ENCODE data around the gene MAP3K3. TPM values are rescaled to one million over a fixed set of nuclear protein-coding genes. Genes with fewer than 3 reads are reported as not detected.

Gene MAP3K3
- total and polyA plus RNA-seq, 10 of the 15 experiments (the other 5 are each of a cell fraction or from before 2014, with no cell fraction given) = 1.6 to 24.1 (median 15.0) TPM

- no peak overlapping the region for H2AFZ ChIP-seq (ENCODE audit: control insufficient read depth, low read depth, low read length)
- intact Hi-C loops (cut with micrococcal nuclease; ENCODE audit: unreplicated experiment) (no loop called here), in situ Hi-C loops (cut with MboI) (loop anchor here (5.0 kb wide), 1 partner anchor 188 kb away; no protein-coding TSS in a partner anchor)
- H3K9ac ChIP-seq (ENCODE audit: control insufficient read depth, insufficient read depth, low read length) = no peak overlapping the region
- DNase-seq (ENCODE audit: low read depth, low spot score) = no peak
- BruUV-seq (replicated peaks) = no TSS peak
- ChIA-PET SMC1A (ENCODE audit: uncharacterized antibody, unreplicated experiment) (interaction anchor here (0.9 to 2.6 kb wide), 4 partner anchors 10 to 184 kb away, joined by 3 to 17 read pairs (median 6); partner anchors contain the start of gene TACO1), POLR2A (no interaction called here), RAD21 (ENCODE audit: unreplicated experiment) (interaction anchor here (1.5 to 2.8 kb wide), 2 partner anchors 182 to 184 kb away, joined by 4 to 42 read pairs; no protein-coding TSS in a partner anchor), CTCF (interaction anchor here (0.6 to 8.1 kb wide), 4 partner anchors 9 to 184 kb away, joined by 3 to 162 read pairs (median 21); partner anchors contain the start of gene TACO1)
- no peak overlapping the region for H3K4me3 ChIP-seq
- no peak overlapping the region for H3K27ac ChIP-seq (ENCODE audit: control insufficient read depth, insufficient read depth)
- H3K4me1 ChIP-seq (ENCODE audit: control insufficient read depth, insufficient read depth, low read length) = no peaks in the 10 kb centered on the region
- TF ChIP-seq SUZ12 (IDR thresholded peaks at IDR 0.05; ENCODE audit: unreplicated experiment) (no peak), NR2C1 (IDR thresholded peaks at IDR 0.05) (no peak), IKZF2 (IDR thresholded peaks at IDR 0.05) (no peak), KDM1A (IDR thresholded peaks at IDR 0.05; ENCODE audit: borderline replicate concordance) (no peak), SREBF2 (IDR thresholded peaks at IDR 0.05; ENCODE audit: low read length) (no peak)
- TF ChIP-seq, protein P1, sequence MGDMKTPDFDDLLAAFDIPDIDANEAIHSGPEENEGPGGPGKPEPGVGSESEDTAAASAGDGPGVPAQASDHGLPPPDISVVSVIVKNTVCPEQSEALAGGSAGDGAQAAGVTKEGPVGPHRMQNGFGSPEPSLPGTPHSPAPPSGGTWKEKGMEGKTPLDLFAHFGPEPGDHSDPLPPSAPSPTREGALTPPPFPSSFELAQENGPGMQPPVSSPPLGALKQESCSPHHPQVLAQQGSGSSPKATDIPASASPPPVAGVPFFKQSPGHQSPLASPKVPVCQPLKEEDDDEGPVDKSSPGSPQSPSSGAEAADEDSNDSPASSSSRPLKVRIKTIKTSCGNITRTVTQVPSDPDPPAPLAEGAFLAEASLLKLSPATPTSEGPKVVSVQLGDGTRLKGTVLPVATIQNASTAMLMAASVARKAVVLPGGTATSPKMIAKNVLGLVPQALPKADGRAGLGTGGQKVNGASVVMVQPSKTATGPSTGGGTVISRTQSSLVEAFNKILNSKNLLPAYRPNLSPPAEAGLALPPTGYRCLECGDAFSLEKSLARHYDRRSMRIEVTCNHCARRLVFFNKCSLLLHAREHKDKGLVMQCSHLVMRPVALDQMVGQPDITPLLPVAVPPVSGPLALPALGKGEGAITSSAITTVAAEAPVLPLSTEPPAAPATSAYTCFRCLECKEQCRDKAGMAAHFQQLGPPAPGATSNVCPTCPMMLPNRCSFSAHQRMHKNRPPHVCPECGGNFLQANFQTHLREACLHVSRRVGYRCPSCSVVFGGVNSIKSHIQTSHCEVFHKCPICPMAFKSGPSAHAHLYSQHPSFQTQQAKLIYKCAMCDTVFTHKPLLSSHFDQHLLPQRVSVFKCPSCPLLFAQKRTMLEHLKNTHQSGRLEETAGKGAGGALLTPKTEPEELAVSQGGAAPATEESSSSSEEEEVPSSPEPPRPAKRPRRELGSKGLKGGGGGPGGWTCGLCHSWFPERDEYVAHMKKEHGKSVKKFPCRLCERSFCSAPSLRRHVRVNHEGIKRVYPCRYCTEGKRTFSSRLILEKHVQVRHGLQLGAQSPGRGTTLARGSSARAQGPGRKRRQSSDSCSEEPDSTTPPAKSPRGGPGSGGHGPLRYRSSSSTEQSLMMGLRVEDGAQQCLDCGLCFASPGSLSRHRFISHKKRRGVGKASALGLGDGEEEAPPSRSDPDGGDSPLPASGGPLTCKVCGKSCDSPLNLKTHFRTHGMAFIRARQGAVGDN (IDR thresholded peaks at IDR 0.05) = no peak
- H3K79me2 ChIP-seq (ENCODE audit: control insufficient read depth, insufficient read depth, low read length) = no peaks in the 10 kb centered on the region
- no peaks in the 10 kb centered on the region for H4K20me1 ChIP-seq (ENCODE audit: control insufficient read depth, insufficient read depth)
- H3K27me3 ChIP-seq (replicated peaks in 1 of 2; ENCODE audit: control insufficient read depth in 2 of 2, insufficient read depth in 2 of 2, low read length in 1 of 2) = no peaks in the 10 kb centered on the region
- peaks cover 10 to 12% of the 10 kb centered on the region in 2 experiments; a peak in 3 of 4 replicates for H3K36me3 ChIP-seq (ENCODE audit: control insufficient read depth in 2 of 2, insufficient read depth in 2 of 2, low read length in 1 of 2)
- 24% methylated on average over 6 of the region's 6 CpGs for WGBS (ENCODE audit: insufficient coverage, insufficient replicate concordance, low lambda C conversion rate, missing lambda C conversion rate)
- no peak for FAIRE-seq
- H3K4me2 ChIP-seq (ENCODE audit: control insufficient read depth, insufficient read depth) = no peak overlapping the region
- no peaks in the 10 kb centered on the region for H3K9me3 ChIP-seq (replicated peaks; ENCODE audit: control insufficient read depth, insufficient read depth, low read length)
- ATAC-seq = no peak
Observed at GRCh38 chr17:63609816-63610573, 12.2 kb upstream of the MAP3K3 start.

All from GM12878 (cell line).